Measurements from ENCODE around the gene PRKAR1A. TPM values are rescaled to one million over a fixed set of nuclear protein-coding genes. Genes with fewer than 3 reads are reported as not detected.

Gene PRKAR1A
- total RNA-seq, 1 donor from 2014 or later, result 374 TPM

GRCh38 chr17:68587847-68588246 is 75.6 kb downstream of the PRKAR1A start:
- no peak overlapping the region for H3K4me3 ChIP-seq
- intact Hi-C loops (cut with DNase I), result no loop called here
- H3K9me3 ChIP-seq, result no peaks in the 10 kb centered on the region
- TF ChIP-seq CTCF (IDR thresholded peaks at IDR 0.05), result no peak
- no peaks in the 10 kb centered on the region for H3K27me3 ChIP-seq (ENCODE audit: low read depth)
- no peaks in the 10 kb centered on the region for H3K4me1 ChIP-seq
- H3K36me3 ChIP-seq, result no peaks in the 10 kb centered on the region
- ATAC-seq (no peak), DNase-seq (no peak)
- no peak overlapping the region for H3K27ac ChIP-seq

GRCh38 chr17:68588362-68588761 is 76.1 kb downstream of the PRKAR1A start:
- Histone ChIP-seq H3K9me3 (no peaks in the 10 kb centered on the region), H3K36me3 (no peaks in the 10 kb centered on the region), H3K4me1 (peaks cover 5% of the 10 kb centered on the region), H3K4me3 (no peak overlapping the region), H3K27me3 (ENCODE audit: low read depth) (no peaks in the 10 kb centered on the region), H3K27ac (no peak overlapping the region)
- TF ChIP-seq CTCF (IDR thresholded peaks at IDR 0.05), result no peak
- intact Hi-C loops (cut with DNase I), result no loop called here
- DNase-seq (no peak), ATAC-seq (no peak)

- Histone ChIP-seq H3K9me3 (no peaks in the 10 kb centered on the region), H3K36me3 (no peaks in the 10 kb centered on the region), H3K27me3 (ENCODE audit: low read depth) (no peaks in the 10 kb centered on the region), H3K4me3 (no peak overlapping the region), H3K27ac (no peak overlapping the region), H3K4me1 (peaks cover 7% of the 10 kb centered on the region)
- intact Hi-C loops (cut with DNase I), result no loop called here
- no peak for TF ChIP-seq CTCF (IDR thresholded peaks at IDR 0.05)
- ATAC-seq, result no peak
- DNase-seq, result no peak
Measured at GRCh38 chr17:68589086-68589485, 76.9 kb downstream of the PRKAR1A start.

GRCh38 chr17:68591583-68591982 is 79.4 kb downstream of the PRKAR1A start:
- no peak for DNase-seq

GRCh38 chr17:68592009-68592408 is 79.8 kb downstream of the PRKAR1A start:
- no peak for TF ChIP-seq CTCF (IDR thresholded peaks at IDR 0.05)
- ATAC-seq, result no peak
- Histone ChIP-seq H3K27ac (no peak overlapping the region), H3K4me1 (peaks cover 24% of the 10 kb centered on the region), H3K36me3 (no peaks in the 10 kb centered on the region), H3K9me3 (no peaks in the 10 kb centered on the region), H3K27me3 (ENCODE audit: low read depth) (no peaks in the 10 kb centered on the region), H3K4me3 (no peak overlapping the region)
- intact Hi-C loops (cut with DNase I), result no loop called here
- DNase-seq, result no peak

More at GRCh38 chr17:68591583-68591982, 79.4 kb downstream of the PRKAR1A start:
- Histone ChIP-seq H3K27ac (no peak overlapping the region), H3K36me3 (no peaks in the 10 kb centered on the region), H3K4me1 (peaks cover 21% of the 10 kb centered on the region), H3K27me3 (ENCODE audit: low read depth) (no peaks in the 10 kb centered on the region), H3K4me3 (no peak overlapping the region), H3K9me3 (no peaks in the 10 kb centered on the region)
- TF ChIP-seq CTCF (IDR thresholded peaks at IDR 0.05), result no peak
- no peak for ATAC-seq
- intact Hi-C loops (cut with DNase I), result no loop called here

All from lower lobe of right lung (tissue), 2 donors.